Adipose tissue (tissue), 3 donors: Measurements from ENCODE around the gene GSTM4. TPM values are rescaled to one million over a fixed set of nuclear protein-coding genes. Genes with fewer than 3 reads are reported as not detected.

ENCODE experiments used
- H3K27ac ChIP-seq: one replicate; pipeline ENCODE4 v1.5.1; 2013; ENCODE audit warnings: low read depth, low read length
- WGBS, 3 donors: extraction: QIAGEN DNeasy Blood & Tissue Kit; methylation state at CpG; one replicate each; pipeline ENCODE4 v1.1.7; 2013; 5-methylcytosine and 5-hydroxymethylcytosine counted together
- polyA plus RNA-seq, 3 donors: library from polyadenylated mRNA; stranded (reverse); fragments of 200-250 nt; gene quantifications; one replicate each; pipeline ENCODE4 v1.2.3, GENCODE V29; 2013
- donor health status: healthy with polysubstance abuse.
- donor health status: Bipolar disorder and iron deficiency.
- donor health status: healthy.

GSTM4 gene
- polyA plus RNA-seq, 3 donors = 14.5 to 33.8 (median 32.8) TPM

DNA sequence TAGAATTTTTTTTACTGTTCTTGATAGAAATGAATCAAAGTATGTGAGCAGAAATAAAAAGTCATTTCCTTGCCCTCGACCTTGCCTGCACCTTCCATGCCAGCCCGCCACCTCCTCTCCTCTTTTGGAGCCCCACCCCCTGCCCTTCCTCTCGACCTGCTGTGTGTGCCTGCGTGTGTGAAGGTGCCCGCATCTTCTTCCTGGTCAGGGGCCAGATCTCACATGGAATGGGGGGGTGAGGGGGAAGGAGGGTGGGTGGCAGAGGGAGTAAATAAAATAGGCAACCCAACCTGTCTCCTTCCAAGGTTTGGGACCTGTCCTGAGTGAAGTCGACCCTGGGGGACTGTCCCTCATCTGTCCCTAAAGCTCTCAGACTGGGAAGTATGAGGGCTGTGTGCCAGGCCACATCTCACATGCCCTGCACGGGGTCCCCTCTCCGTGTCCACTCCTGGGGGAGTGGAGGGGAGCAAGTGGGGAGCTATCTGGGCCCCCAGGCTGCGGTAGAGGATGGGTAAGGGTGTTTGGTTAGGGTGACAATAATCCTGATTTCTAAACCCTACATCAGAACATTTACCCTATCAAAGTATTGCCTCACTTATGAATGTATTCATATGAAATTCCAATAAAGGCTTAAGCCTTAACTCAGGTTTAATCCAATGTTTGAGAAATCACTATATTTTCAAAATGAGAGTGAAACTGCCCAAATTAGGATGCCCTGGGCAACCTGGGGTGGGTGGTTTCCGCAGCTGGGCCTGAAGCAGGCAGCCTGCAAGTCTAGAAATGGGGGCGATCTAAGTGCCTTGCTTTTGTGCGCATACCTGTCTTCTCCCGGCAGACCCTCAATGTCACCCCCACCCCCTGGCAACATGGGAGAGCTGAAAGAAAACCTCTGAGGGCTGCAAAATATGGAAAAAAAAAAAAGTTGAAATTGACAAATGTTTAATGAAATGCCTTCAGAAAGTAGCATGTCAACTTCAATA lies 20.8 kb upstream of the GSTM4 start:
- WGBS, 3 donors = 56 to 62% (median 62%) methylated on average over 13 of the region's 13 CpGs
- H3K27ac ChIP-seq = no peak overlapping the region

DNA sequence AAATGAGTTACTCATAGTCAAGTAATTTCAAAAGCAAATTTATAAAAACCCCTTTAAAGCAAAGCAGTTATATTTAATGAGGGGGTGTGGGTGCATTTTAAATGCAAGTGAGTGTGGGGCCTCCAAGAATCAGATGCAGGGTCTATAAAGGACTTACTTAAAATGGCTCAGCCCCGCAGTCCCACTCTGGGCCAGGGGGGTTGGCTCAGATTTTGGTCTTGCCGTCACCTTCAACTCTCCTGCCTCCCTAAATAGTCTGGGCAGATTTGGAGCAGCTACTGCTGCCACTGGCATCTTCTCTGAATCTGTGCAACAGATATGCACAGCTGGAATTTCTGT lies 20.1 kb upstream of the GSTM4 start:
- 78 to 91% (median 82%) methylated on average over 2 of the region's 2 CpGs for WGBS, 3 donors
- no peak overlapping the region for H3K27ac ChIP-seq

DNA sequence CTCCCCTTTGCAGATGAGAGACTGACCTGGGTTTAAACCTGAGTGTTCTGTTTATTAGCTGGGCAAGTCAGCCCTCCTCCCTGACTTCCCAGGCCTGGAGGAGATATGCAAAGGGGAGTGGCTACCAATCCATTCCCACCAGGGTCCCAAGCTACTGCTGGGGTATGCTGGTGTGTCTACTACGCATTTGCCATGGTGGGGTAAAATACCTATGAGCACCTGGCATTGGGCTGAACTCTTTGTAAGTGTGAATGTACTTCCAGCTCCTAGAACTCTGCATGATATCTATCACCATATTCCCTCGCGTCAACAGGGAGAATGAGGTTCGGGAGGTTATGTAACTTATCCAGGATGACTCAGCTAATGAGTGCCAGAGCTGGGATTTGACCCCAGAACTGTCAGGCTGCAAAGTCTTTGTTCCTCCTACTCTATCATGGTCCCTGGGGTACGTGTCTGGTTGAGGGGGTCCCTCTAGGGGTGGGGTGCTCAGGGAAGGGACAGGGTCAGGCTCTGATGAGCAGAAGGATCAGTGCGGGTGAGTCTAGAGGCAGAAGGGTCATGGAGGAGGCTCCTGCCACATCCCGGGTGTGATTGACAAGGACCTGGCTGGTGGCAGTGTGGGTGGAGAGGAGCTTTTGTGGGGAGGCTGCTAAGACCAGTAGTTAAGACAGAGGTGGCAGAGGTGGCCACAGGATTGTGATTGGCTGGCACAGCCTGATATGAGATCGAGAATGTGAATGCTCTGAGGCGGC lies 19.5 kb upstream of the GSTM4 start:
- H3K27ac ChIP-seq = no peak overlapping the region
- WGBS, 3 donors = 38 to 55% (median 41%) methylated on average over 9 of the region's 9 CpGs

DNA sequence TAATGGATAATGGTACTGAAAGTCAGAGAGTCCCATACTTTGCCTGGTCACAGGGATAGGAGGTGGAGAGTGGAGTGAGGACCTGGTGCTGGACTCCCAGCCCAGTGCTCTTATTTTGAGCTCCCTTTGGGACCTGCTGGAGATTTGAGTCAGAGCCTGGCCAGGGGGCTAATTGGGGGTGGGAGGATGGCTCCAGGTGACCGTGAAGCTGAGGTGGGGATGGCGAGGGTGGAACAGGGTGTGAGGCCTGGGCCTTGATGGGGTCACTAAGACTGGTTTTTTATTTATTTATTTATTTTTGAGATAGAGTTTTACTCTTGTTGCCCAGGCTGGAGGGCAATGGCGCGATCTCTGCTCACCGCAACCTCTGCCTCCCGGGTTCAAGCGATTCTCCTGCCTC lies 18.5 kb upstream of the GSTM4 start:
- H3K27ac ChIP-seq = no peak overlapping the region
- 92 to 94% (median 93%) methylated on average over 7 of the region's 7 CpGs for WGBS, 3 donors

DNA sequence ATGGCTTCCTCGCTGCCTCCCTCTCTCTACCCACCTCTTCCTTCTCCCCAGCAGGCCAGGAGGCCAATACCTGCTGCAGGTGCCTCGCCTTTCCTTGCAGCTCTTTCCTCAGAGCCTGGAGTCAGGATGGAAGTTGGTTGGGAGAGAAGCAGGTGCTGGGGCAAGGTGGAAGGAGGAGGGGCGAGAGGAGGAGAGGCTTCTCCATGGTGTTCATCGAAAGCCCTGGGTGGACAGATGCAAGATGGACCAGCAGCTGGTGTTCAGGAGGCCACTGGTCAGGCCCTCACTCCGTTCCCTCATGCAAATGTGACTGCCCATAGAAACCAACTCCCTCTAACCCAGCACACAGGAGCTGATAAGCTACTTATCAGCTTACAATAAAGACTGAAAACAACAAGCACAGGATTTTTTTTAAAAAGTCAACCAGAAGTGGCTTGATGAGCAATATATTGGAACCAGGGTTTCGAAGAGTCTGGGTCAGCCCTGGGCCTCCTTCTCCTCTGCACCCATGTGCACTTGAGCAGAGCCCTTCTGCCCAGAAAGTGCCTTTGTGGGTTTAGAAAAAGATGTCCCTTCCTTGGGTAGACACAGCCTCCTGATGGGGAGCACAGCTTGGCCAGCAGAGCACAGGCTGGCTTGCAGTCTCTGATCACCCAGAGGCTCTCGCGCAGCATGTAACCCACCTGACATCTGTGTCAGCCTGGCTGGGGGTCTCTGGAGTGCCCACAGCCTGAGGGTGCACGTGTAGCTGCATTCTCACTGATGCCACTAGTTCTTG lies 16.6 kb upstream of the GSTM4 start:
- 72 to 88% (median 84%) methylated on average over 9 of the region's 9 CpGs for WGBS, 3 donors
- no peak overlapping the region for H3K27ac ChIP-seq

DNA sequence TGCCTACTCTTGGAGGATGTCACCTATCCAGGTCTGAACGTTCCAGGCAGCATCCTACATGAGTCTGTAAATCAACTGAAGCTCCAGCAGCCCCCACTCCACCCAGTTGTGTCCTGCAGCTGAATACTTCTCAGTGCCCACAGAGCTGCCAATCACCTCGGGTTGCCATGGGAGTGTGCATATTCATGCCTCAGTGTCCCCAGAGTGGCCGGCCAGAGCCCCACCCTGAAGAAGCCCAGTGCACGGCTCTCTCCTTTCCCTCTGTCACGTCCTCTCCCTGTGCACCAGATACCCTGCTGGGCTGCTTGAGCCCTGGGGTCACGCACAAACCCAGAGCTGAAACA lies 16.1 kb upstream of the GSTM4 start:
- H3K27ac ChIP-seq = no peak overlapping the region
- 47 to 58% (median 50%) methylated on average over 6 of the region's 6 CpGs for WGBS, 3 donors

DNA sequence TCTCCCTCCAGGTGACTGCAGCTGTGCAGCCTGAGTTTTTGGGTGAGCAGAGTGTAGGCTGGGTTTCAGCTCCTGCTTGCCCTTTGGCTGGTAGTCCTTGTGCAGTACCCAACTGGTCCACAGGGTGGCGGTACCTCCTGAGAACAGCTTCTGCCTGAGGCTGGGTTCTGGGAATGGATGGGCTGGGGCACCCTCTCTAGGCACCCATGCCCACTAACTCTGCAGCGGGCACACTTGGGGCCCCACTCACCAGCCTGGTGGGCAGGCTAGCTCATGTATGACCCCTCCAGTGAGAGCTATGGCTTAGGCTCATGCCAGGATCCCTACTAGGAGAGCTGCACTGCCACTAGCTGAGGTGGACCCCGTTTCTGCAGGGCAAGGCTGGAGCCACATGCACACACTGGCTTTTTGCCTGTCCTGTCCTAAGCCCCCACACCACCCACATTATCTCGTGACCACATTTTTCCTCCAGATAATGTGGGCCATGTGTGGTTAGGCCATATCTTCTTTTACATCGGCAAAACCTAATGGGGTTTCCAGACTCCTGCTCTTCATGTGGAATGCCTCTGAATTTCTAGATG lies 15.5 kb upstream of the GSTM4 start:
- WGBS, 3 donors = 26 to 50% (median 28%) methylated on average over 5 of the region's 5 CpGs
- H3K27ac ChIP-seq = no peak overlapping the region

DNA sequence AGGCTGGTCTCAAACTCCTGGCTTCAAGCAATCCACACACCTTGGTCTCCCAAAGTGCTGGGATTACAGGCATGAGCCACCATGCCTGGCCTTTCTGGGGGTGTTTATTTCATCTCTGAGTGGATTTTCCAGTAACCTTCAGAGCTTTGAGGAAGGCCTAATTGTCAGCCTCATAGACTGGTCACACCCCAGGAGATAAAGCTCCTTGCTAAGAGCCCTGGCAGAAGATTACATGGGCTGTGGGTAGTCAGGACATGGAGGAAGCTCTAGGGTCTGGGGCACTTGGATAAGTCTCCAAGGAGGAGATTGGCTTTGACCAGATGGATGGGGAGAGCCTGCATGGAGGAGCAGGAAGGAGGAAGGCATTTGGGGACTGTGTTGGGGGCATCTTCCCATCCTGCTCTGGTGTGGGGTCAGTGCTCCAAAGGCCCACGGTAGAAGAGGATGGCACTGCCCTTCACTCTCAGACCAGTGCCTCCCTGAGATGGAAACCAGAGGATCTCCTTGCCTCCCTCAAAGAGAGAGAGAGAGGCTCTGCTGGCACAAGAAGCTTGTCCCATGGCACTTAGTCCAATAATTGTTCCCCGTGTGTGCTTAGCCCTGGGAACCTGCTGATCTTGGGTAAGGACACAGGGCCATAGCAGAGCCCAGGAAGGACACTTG lies 14.7 kb upstream of the GSTM4 start:
- H3K27ac ChIP-seq = no peak overlapping the region
- 72 to 88% (median 81%) methylated on average over 2 of the region's 2 CpGs for WGBS, 3 donors

DNA sequence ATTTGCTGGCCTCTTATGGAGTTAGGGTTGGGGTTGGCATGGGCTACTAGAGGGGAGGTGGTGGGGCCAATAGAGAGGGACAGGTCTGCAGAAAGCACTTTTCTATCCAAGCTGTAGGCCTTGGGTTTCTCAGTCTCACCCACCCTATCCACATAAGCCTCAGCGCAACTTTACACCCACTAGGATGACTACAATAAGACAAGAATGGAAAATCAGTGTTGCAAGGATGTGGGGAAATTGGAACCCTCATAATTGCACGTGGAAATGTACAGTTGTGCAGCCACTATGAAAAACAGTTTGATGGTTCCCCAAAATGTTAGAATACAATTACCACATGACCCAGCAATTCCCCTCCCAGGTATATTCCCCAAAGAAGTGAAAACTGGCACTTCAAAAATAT lies 14.0 kb upstream of the GSTM4 start:
- H3K27ac ChIP-seq = no peak overlapping the region
- 58 to 88% (median 66%) methylated on average over 2 of the region's 2 CpGs for WGBS, 3 donors

DNA sequence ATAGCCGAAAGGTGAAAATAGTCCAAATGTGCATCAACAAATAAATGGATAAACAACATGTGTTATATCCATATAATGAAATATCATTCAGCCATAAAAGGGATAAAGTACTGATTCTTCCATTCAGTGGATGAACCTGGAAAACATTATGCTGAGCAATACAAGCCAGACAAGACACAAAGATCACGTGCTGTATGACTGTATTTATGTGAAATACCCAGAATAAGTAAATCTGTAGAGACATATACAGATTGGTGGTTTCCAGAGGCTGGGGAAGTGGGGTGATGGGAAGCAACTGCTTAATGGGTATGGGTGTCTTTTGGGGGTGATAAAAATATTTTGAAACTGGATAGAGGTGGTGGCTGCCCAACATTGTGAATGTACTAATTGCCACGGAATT lies 13.3 kb upstream of the GSTM4 start:
- no peak overlapping the region for H3K27ac ChIP-seq
- WGBS, 3 donors = 65 to 68% (median 66%) methylated on average over 3 of the region's 3 CpGs

DNA sequence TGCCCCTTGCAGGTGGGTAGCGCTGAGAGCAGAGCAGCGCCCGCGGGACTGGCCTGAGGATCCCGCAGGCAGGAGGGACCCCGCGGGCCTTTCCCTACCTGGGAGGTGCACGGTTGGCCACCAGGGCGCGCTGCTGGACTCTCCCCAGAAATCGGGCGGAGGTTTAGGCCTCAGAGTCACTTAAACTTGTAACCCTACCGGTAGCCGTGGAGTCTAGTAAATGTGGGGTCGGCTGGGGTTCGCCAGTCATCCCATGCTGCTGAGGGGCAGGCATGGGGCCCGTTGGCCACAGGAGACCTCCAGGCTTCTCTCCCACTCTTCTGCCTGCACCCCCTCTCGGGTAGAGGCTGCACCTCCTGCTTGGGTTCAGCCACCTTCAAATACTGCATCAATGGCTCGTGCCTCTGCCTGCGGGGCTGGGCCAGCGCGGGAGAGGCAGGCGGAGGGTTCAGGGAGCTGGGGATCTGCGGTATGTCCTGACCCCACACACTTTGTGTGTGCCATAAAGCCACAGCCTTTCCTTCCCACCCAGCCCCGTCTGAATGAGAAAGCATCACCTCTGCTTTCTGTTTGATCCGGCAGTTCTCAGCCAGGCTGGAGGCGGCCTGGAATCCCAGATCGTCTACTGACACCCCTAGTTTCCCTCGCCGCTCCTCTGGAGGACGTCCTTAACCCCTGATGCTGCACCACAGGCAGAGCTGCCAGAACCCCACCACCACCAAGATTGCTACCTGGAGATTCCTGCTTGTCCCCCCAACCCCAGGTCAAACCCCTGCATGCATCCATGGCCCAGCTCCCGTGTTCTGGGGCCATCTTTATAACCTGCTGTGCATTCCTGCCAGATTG lies 12.3 kb upstream of the GSTM4 start:
- WGBS, 3 donors = 35 to 38% (median 38%) methylated on average over 32 of the region's 32 CpGs
- no peak overlapping the region for H3K27ac ChIP-seq

DNA sequence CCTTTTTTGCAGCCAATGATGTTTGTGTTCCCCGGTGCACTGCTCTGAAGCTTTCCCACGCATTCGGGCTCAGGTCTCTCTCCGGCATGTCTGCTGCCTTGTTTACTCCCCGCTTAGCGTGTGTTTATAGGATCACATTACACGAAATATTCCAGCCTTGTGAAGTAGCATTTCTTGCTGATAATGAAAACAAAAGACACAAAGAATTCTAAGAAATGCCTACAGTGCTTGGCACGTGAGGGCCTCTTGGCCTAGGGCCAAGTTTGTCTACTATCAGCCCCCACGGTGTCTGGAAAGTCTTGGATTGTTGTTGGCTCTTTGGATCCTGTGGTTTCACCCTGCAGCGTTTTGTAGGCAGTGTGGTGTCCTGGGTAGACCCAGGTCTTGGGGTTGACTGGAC lies 11.2 kb upstream of the GSTM4 start:
- H3K27ac ChIP-seq = no peak overlapping the region
- 25 to 62% methylated on average over 10 of the region's 10 CpGs; no CpG with 5 or more reads in 1 of the 3 donors for WGBS, 3 donors

DNA sequence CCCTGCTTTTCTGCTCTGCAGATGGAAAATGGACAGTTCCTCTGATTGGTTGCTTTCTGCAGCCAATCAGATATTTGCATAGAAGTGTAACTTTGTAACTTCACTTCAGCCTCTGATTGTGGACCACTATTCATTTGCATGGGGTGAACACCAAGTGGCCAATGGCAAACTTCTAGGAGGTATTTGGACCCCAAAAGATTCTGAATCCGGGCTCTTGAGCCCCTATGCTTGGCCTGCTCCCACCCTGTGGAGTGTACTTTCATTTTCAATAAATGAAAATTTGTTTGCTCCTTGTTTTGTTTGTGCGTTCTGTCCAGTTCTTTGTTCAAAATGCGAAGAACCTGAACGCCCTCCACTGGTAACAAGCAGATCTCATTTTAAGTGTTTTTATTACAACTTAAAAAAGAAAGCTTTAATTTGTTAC lies 6.4 kb upstream of the GSTM4 start:
- H3K27ac ChIP-seq = no peak overlapping the region
- 35 to 54% (median 42%) methylated on average over 4 of the region's 4 CpGs for WGBS, 3 donors

DNA sequence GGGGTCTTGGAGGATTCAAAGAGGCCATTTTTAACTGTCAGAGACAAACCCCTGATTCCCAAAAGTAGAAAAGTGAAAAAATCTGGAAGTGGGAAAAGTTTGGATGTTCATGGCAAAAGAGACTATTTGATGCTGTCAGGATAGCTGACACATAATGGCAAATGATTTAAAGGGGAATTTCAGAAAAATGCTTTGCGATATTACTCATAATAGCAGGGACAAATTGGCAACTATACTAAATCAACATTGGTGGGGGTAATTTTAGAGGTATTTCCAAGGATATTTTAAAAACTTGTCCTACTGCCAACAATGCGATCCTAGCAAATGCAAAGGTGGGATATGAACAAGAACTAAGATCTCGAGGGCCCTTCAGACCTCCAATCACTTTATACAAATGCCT lies 5.3 kb upstream of the GSTM4 start:
- no peak overlapping the region for H3K27ac ChIP-seq
- 82 to 90% (median 88%) methylated on average over 3 of the region's 3 CpGs for WGBS, 3 donors

DNA sequence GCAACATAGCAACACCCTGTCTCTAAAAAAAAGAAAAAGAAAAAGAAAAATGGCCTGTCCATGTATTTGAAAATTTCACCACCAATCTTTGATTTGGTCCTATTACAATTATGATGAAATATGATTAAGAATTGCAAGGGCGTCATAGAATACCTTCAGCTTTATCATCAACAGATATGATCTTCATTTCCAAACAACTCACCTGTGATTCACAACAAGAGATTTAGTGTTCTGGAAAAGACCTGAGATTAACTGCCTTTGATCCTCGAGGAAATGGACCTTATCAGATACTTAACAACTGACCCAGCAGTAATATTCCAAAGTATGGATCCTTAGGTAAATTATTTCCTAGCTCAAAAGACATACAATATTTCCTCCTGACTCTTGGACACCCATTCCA lies 3.5 kb upstream of the GSTM4 start:
- 41 to 84% (median 82%) methylated on average over 2 of the region's 2 CpGs for WGBS, 3 donors
- H3K27ac ChIP-seq = no peak overlapping the region

DNA sequence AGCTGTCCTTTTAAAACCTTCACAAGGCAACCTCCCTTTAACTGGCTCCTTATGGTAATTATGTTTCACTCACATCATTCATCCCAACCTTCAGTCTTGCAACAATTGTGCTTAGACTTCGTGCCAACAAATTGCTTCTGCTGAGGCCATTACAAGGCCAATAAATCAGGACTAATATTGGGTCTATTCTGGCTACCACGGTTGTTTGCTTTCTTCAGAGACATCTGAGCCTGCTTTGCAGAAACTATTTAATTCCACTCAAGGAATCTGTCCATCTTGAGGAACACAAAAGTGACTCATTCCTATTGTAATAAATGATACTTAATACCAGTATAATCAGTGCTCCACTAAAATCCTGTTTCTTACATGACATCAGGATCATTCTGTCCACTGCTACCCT lies 2.6 kb upstream of the GSTM4 start:
- no peak overlapping the region for H3K27ac ChIP-seq
- WGBS, 3 donors = 50 to 81% (median 76%) methylated on average over 2 of the region's 2 CpGs

DNA sequence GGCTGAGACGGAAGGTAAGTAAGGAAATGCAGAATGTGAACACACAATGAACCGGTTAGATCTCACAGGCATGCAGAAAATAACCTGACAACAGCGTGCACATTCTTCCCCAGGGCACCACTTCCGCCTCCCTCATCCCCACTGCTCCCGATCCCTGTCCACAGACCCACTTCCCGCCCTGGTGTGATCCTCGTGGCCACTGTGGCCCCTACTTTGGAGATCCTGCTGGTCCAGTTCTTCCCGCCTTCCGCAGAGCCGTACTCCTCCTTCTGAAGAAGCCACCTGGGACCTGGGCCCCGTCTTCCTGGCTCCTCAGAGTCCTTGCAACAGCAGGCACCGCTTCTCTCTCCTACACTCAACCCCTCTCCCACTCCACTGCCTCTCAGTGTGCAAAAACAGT lies 1.4 kb upstream of the GSTM4 start:
- H3K27ac ChIP-seq = no peak overlapping the region
- WGBS, 3 donors = 91 to 93% (median 91%) methylated on average over 12 of the region's 12 CpGs
